SK-N-SH (cell line): ENCODE measurements around the gene ARHGAP25. TPM values are rescaled to one million over a fixed set of nuclear protein-coding genes. Genes with fewer than 3 reads are reported as not detected.

Source experiments
- CTCF ChIA-PET: fragments of 300-600, 350-600 bp; formaldehyde crosslinking; extraction: SDS; loops from one replicate; lab custom pipeline; 2021; lab: Yijun Ruan, JAX
- POLR2A ChIA-PET: fragments of 350-600 bp; sonication (Branson Sonifier 250); formaldehyde crosslinking; extraction: SDS; loops from one replicate; lab custom pipeline; 2020; ENCODE audit warnings: antibody characterized with exemption, inconsistent platforms; lab: Yijun Ruan, JAX
- DNase-seq: peaks from one replicate; pipeline ENCODE4 v3.0.0; 2012
- H2AFZ ChIP-seq: fragments of 200-600 bp; sonication (generic); 2 replicates; pipeline ENCODE4 v1.8.1; 2016; ENCODE audit warnings: antibody characterized with exemption, mild to moderate bottlenecking, low read depth
- H3F3A ChIP-seq: fragments of 200-600 bp; sonication (generic); replicated peaks from 2 replicates; pipeline ENCODE3; 2016; ENCODE audit warnings: antibody characterized with exemption, mild to moderate bottlenecking; ENCODE audit not compliant: insufficient read depth
- H3K27ac ChIP-seq, 2 experiments: fragments of 200-500 bp in 1 of 2; fragments of 200-600 bp in 1 of 2; sonication (Bioruptor generic) in 1 of 2; sonication (generic), shearing (Covaris generic) in 1 of 2; 2 replicates each; pipeline versions ENCODE4 v1.5.1 to v1.6.1; 2014 to 2016; ENCODE audit warnings: low read depth in 2 of 2, inconsistent platforms in 1 of 2, low read length in 1 of 2, mild to moderate bottlenecking in 1 of 2, mixed read lengths in 1 of 2
- H3K27me3 ChIP-seq: fragments of 200-600 bp; sonication (generic), shearing (Covaris generic); 2 replicates; pipeline ENCODE4 v1.6.1; 2016; ENCODE audit warnings: mixed run types; ENCODE audit not compliant: insufficient read depth
- H3K36me3 ChIP-seq, 2 experiments: fragments of 200-500 bp in 1 of 2; fragments of 200-600 bp in 1 of 2; sonication (Bioruptor generic) in 1 of 2; sonication (generic) in 1 of 2; replicated peaks in 1 of 2; 2 replicates each; pipeline versions ENCODE3 to v1.5.1; 2014 to 2016; ENCODE audit warnings: low read length in 1 of 2, mild to moderate bottlenecking in 1 of 2; ENCODE audit not compliant: insufficient read depth in 2 of 2, control insufficient read depth in 1 of 2
- H3K4me1 ChIP-seq, 2 experiments: fragments of 200-500 bp in 1 of 2; fragments of 200-600 bp in 1 of 2; sonication (Bioruptor generic) in 1 of 2; sonication (generic), shearing (Covaris generic) in 1 of 2; 2 replicates each; pipeline versions ENCODE4 v1.5.1 to v1.6.1; 2014 to 2016; ENCODE audit warnings: low read depth in 1 of 2, low read length in 1 of 2, mixed run types in 1 of 2; ENCODE audit not compliant: insufficient read depth in 2 of 2, control insufficient read depth in 1 of 2
- H3K4me2 ChIP-seq: fragments of 200-600 bp; sonication (generic), shearing (Covaris generic); 2 replicates; pipeline ENCODE4 v1.6.1; 2017; ENCODE audit warnings: mixed run types
- H3K4me3 ChIP-seq, 2 experiments: fragments of 200-500 bp in 1 of 2; fragments of 200-600 bp in 1 of 2; sonication (Bioruptor generic) in 1 of 2; sonication (generic), shearing (Covaris generic) in 1 of 2; 2 replicates each; pipeline versions ENCODE4 v1.5.1 to v1.8.1; 2014 to 2016; ENCODE audit warnings: low read depth in 2 of 2, inconsistent platforms in 1 of 2, low read length in 1 of 2, mild to moderate bottlenecking in 1 of 2, mixed read lengths in 1 of 2, moderate library complexity in 1 of 2
- H3K79me2 ChIP-seq: fragments of 200-600 bp; sonication (generic); 2 replicates; pipeline ENCODE4 v1.8.1; 2017; ENCODE audit warnings: mild to moderate bottlenecking; ENCODE audit not compliant: insufficient read depth
- H3K9ac ChIP-seq: fragments of 200-600 bp; sonication (generic); 2 replicates; pipeline ENCODE4 v1.6.1; 2017; ENCODE audit warnings: mixed run types
- H3K9me2 ChIP-seq: fragments of 200-600 bp; sonication (generic); 2 replicates; pipeline ENCODE4 v1.6.1; 2017; ENCODE audit warnings: mixed run types
- H3K9me3 ChIP-seq: fragments of 200-600 bp; sonication (generic); 2 replicates; pipeline ENCODE4 v1.6.1; 2017; ENCODE audit warnings: mixed run types, mild to moderate bottlenecking, moderate library complexity
- H4K20me1 ChIP-seq: fragments of 200-600 bp; sonication (generic); 2 replicates; pipeline ENCODE4 v1.6.1; 2017; ENCODE audit warnings: mild to moderate bottlenecking, mixed run types; ENCODE audit not compliant: insufficient read depth
- CHD2 ChIP-seq: fragments of 150-350 bp; IDR thresholded peaks from 2 replicates; pipeline ENCODE4 v1.6.1; 2018; ENCODE audit warnings: low read length; ENCODE audit not compliant: partially characterized antibody
- ELF1 ChIP-seq: IDR thresholded peaks from 2 replicates; pipeline ENCODE4 v1.4.0; 2012
- EP300 ChIP-seq, 2 experiments: IDR thresholded peaks; 2 replicates each; pipeline versions ENCODE4 v1.4.0 to v1.6.1; 2012; ENCODE audit warnings: borderline replicate concordance in 1 of 2, low read depth in 1 of 2, low read length in 1 of 2
- FOSL2 ChIP-seq: IDR thresholded peaks from 2 replicates; pipeline ENCODE4 v1.4.0; 2012; ENCODE audit warnings: low read depth, mild to moderate bottlenecking, moderate library complexity, borderline replicate concordance
- FOXJ3 ChIP-seq: sonication (generic); formaldehyde crosslinking; IDR thresholded peaks from 2 replicates; pipeline ENCODE4 v1.5.1; 2020; ENCODE audit warnings: mild to moderate bottlenecking, missing genetic modification reagents
- GABPA ChIP-seq: IDR thresholded peaks from 2 replicates; pipeline ENCODE4 v1.4.0; 2012; ENCODE audit warnings: low read depth, mild to moderate bottlenecking
- IRF3 ChIP-seq: fragments of 150-350 bp; IDR thresholded peaks from 2 replicates; pipeline ENCODE4 v1.6.1; 2016; ENCODE audit warnings: mild to moderate bottlenecking, low read depth, low read length
- JUND ChIP-seq: IDR thresholded peaks from 2 replicates; pipeline ENCODE4 v1.4.0; 2012
- MEF2A ChIP-seq: IDR thresholded peaks from 2 replicates; pipeline ENCODE4 v1.4.0; 2012; ENCODE audit warnings: low read depth, borderline replicate concordance
- MXI1 ChIP-seq: IDR thresholded peaks from 2 replicates; pipeline ENCODE4 v1.6.1; 2012; ENCODE audit warnings: mild to moderate bottlenecking, low read depth, low read length, improper control_type of control experiment
- NFIC ChIP-seq: IDR thresholded peaks from 2 replicates; pipeline ENCODE4 v1.4.0; 2012; ENCODE audit warnings: borderline replicate concordance
- POLR2AphosphoS5 ChIP-seq: IDR thresholded peaks from 2 replicates; pipeline ENCODE4 v1.6.1; 2012; ENCODE audit warnings: low read depth, low read length
- RCOR1 ChIP-seq: fragments of 150-350 bp; IDR thresholded peaks from 2 replicates; pipeline ENCODE4 v1.6.1; 2017; ENCODE audit warnings: antibody characterized with exemption, low read length
- REST ChIP-seq: IDR thresholded peaks from 2 replicates; pipeline ENCODE4 v1.6.1; 2012; ENCODE audit warnings: mild to moderate bottlenecking, low read depth, low read length, moderate library complexity
- RXRA ChIP-seq: IDR thresholded peaks from 2 replicates; pipeline ENCODE4 v1.4.0; 2012; ENCODE audit warnings: low read depth, mild to moderate bottlenecking, borderline replicate concordance
- SIN3A ChIP-seq: IDR thresholded peaks from 2 replicates; pipeline ENCODE4 v1.6.1; 2012; ENCODE audit warnings: low read depth, mild to moderate bottlenecking, low read length, moderate library complexity, borderline replicate concordance
- TAF1 ChIP-seq: IDR thresholded peaks from 2 replicates; pipeline ENCODE4 v1.6.1; 2012; ENCODE audit warnings: low read depth, mild to moderate bottlenecking, low read length, moderate library complexity, borderline replicate concordance
- TCF12 ChIP-seq: IDR thresholded peaks from 2 replicates; pipeline ENCODE4 v1.4.0; 2012
- TEAD4 ChIP-seq: IDR thresholded peaks from 2 replicates; pipeline ENCODE4 v1.4.0; 2012; ENCODE audit warnings: mild to moderate bottlenecking, borderline replicate concordance; ENCODE audit not compliant: insufficient read depth
- WGBS: methylation state at CpG from one replicate; pipeline ENCODE4 v1.1.6; 2017; ENCODE audit warnings: low lambda C conversion rate; 5-methylcytosine and 5-hydroxymethylcytosine counted together
- polyA plus RNA-seq, 3 experiments: library from polyadenylated mRNA; depleted of rRNA; stranded (reverse); fragments of >200 nt; gene quantifications; 2 replicates each; pipeline ENCODE4 v1.2.3, GENCODE V29; 2012
- TF ChIP-seq, protein P1 (sequence below): fragments of 150-350 bp; IDR thresholded peaks from 2 replicates; pipeline ENCODE4 v1.6.1; 2017; ENCODE audit warnings: antibody characterized with exemption, low read length, low read depth, borderline replicate concordance
- TF ChIP-seq, protein P2 (sequence below): IDR thresholded peaks from 2 replicates; pipeline ENCODE4 v1.4.0; 2012; ENCODE audit warnings: low read depth
- TF ChIP-seq, protein P3 (sequence below): IDR thresholded peaks from 2 replicates; pipeline ENCODE4; 2012
- TF ChIP-seq, protein P4 (sequence below): IDR thresholded peaks from 2 replicates; pipeline ENCODE4 v1.4.0; 2012; ENCODE audit warnings: low read depth, borderline replicate concordance

The ARHGAP25 gene
- polyA plus RNA-seq, 1 of the 3 experiments (the other 2 are of a cell fraction), result not detected

GRCh38 chr2:68828887-68829708 is 94.5 kb downstream of the ARHGAP25 start:
- H3K27ac ChIP-seq, result peak overlapping the region; percentile 45 to 53; a peak in 3 of 4 replicates
- CTCF ChIA-PET, result interaction anchor here (0.8 to 2.3 kb wide), 5 partner anchors 12 to 79 kb away, joined by 3 to 11 read pairs (median 4); no protein-coding TSS in a partner anchor
- DNase-seq, result peak; percentile 87
- peaks cover 17 to 30% of the 10 kb centered on the region in 2 experiments for H3K4me1 ChIP-seq
- H3F3A ChIP-seq, result peaks cover 8% of the 10 kb centered on the region
- H3K9ac ChIP-seq, result peak overlapping the region; percentile 23; the same call in 1 of the 2 replicates
- H3K79me2 ChIP-seq, result no peaks in the 10 kb centered on the region
- WGBS, result 3% methylated on average over 7 of the region's 10 CpGs
- no peaks in the 10 kb centered on the region for H3K27me3 ChIP-seq
- TF ChIP-seq MEF2A (no peak), TAF1 (no peak), POLR2AphosphoS5 (peak; percentile 13; the same call in 1 of the 2 replicates), SIN3A (peak; percentile 29; the same call in 1 of the 2 replicates), RCOR1 (peak; percentile 98), GABPA (no peak), NFIC (peak; percentile 100), MXI1 (no peak), TCF12 (peak; percentile 77), JUND (peak; percentile 60), FOXJ3 (peak; percentile 51; the same call in 1 of the 2 replicates), IRF3 (no peak), TEAD4 (peak; percentile 76), CHD2 (peak; percentile 68), REST (0 out of 2 replicates have a peak, but pooled peaks have one; percentile 27), RXRA (no peak), ELF1 (peak; percentile 54; the same call in 1 of the 2 replicates), FOSL2 (no peak), EP300 (IDR thresholded peaks at IDR 0.05; ENCODE audit: borderline replicate concordance in 1 of 2, low read depth in 1 of 2, low read length in 1 of 2) (peak in 1 of 2 experiments; percentile 59; a peak in 1 of 4 replicates)
- TF ChIP-seq, protein P1, sequence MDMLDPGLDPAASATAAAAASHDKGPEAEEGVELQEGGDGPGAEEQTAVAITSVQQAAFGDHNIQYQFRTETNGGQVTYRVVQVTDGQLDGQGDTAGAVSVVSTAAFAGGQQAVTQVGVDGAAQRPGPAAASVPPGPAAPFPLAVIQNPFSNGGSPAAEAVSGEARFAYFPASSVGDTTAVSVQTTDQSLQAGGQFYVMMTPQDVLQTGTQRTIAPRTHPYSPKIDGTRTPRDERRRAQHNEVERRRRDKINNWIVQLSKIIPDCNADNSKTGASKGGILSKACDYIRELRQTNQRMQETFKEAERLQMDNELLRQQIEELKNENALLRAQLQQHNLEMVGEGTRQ, result peak; percentile 44; the same call in 1 of the 2 replicates
- TF ChIP-seq, protein P2, sequence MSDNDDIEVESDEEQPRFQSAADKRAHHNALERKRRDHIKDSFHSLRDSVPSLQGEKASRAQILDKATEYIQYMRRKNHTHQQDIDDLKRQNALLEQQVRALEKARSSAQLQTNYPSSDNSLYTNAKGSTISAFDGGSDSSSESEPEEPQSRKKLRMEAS, result peak; percentile 84
- TF ChIP-seq, protein P3, sequence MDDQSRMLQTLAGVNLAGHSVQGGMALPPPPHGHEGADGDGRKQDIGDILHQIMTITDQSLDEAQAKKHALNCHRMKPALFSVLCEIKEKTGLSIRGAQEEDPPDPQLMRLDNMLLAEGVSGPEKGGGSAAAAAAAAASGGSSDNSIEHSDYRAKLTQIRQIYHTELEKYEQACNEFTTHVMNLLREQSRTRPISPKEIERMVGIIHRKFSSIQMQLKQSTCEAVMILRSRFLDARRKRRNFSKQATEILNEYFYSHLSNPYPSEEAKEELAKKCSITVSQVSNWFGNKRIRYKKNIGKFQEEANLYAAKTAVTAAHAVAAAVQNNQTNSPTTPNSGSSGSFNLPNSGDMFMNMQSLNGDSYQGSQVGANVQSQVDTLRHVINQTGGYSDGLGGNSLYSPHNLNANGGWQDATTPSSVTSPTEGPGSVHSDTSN, result peak; percentile 80
- TF ChIP-seq, protein P4, sequence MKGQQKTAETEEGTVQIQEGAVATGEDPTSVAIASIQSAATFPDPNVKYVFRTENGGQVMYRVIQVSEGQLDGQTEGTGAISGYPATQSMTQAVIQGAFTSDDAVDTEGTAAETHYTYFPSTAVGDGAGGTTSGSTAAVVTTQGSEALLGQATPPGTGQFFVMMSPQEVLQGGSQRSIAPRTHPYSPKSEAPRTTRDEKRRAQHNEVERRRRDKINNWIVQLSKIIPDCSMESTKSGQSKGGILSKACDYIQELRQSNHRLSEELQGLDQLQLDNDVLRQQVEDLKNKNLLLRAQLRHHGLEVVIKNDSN, result peak; percentile 90
- no peaks in the 10 kb centered on the region for H4K20me1 ChIP-seq
- H3K9me3 ChIP-seq, result no peaks in the 10 kb centered on the region
- no peaks in the 10 kb centered on the region for H3K9me2 ChIP-seq
- H3K4me3 ChIP-seq, result peak overlapping the region; percentile 16 to 28; a peak in 2 of 4 replicates
- POLR2A ChIA-PET, result no interaction called here
- H2AFZ ChIP-seq, result peak overlapping the region; percentile 58
- no peaks in the 10 kb centered on the region for H3K36me3 ChIP-seq
- peak overlapping the region; percentile 50 for H3K4me2 ChIP-seq
